ENCODE data around the gene ADAM8.

ADAM8 gene

DNA sequence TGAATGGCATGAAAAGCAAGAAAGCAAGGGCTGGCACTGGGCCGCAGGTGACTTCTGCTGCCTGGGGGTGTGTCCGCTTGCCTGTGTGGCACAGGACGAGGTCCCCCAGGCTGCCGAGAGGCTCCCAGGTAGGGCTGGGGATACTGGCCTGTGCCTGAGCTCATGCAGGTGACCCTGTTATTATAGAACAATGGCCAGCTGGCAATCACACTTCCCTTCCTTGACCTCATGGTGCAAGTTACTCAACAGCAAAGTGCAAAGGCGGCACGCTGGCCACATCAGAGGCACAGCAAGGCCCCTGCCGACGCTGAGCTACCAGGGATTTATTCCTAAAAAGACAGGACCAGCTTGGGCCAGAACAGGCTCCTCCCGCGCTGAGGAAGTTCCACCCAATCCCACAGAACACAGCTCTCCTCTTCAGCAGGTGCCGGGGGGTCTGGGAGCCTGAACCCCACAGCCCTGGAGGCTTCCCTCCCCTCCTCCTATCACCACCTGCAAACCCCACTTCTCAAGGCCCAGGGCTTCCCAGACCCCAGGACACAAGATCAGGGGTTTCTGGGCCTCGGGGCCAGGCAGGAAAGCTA is 1.4 kb upstream of the ADAM8 start:
- no peak overlapping the region for H3K4me3 ChIP-seq (ENCODE audit: low read depth, low read length)
- TF ChIP-seq, protein P1, sequence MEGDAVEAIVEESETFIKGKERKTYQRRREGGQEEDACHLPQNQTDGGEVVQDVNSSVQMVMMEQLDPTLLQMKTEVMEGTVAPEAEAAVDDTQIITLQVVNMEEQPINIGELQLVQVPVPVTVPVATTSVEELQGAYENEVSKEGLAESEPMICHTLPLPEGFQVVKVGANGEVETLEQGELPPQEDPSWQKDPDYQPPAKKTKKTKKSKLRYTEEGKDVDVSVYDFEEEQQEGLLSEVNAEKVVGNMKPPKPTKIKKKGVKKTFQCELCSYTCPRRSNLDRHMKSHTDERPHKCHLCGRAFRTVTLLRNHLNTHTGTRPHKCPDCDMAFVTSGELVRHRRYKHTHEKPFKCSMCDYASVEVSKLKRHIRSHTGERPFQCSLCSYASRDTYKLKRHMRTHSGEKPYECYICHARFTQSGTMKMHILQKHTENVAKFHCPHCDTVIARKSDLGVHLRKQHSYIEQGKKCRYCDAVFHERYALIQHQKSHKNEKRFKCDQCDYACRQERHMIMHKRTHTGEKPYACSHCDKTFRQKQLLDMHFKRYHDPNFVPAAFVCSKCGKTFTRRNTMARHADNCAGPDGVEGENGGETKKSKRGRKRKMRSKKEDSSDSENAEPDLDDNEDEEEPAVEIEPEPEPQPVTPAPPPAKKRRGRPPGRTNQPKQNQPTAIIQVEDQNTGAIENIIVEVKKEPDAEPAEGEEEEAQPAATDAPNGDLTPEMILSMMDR (IDR thresholded peaks at IDR 0.05; ENCODE audit: borderline replicate concordance, insufficient read depth, low read depth, low read length), result no peak

- TF ChIP-seq, protein P1 (IDR thresholded peaks at IDR 0.05; ENCODE audit: borderline replicate concordance, insufficient read depth, low read depth, low read length), result 0 out of 2 replicates have a peak, but pooled peaks have one; percentile 0
- H3K4me3 ChIP-seq (ENCODE audit: low read depth, low read length), result no peak overlapping the region
Observed at GRCh38 chr10:133277277-133277992, 767 bp upstream of the ADAM8 start.

DNA sequence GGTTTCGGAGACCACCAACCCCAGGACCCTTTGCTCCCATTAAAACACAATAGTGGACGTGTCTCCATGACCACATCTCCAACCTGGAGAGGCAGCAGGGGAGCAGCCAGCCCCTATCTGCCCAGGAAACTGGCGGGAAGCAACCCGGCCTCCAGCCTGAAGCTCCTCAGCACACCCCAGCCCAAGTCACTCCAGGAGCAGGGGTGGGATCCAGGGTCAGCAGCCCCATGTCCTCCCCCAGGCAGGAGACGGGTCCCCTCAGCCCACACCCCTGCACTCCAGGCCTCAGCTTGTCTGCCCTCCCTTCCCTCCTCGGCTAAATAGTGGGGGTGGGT is 601 bp downstream of the ADAM8 start:
- H3K4me3 ChIP-seq (ENCODE audit: low read depth, low read length), result peak overlapping the region; percentile 93
- TF ChIP-seq, protein P1 (IDR thresholded peaks at IDR 0.05; ENCODE audit: borderline replicate concordance, insufficient read depth, low read depth, low read length), result no peak

DNA sequence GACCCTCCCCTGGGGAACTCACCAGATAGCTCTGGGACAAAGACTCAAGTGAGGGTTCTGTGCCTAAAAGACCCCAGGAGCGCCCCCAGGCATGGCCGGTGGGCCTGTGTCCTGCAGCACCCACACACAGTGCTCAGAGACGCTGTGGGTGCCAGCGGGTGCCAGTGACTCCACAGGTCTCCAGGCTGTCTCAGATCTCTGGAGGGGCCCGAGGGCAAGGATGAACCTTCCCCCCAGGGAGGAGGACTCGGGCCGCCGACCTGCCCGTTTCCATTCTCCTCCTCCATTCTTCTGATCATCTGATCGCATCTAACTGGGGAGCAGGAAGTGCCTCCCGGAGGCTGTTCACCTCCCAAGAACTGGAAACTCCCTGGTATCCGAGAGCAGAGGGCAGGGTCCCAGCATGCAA is 980 bp downstream of the ADAM8 start:
- peak overlapping the region; percentile 93 for H3K4me3 ChIP-seq (ENCODE audit: low read depth, low read length)
- TF ChIP-seq, protein P1 (IDR thresholded peaks at IDR 0.05; ENCODE audit: borderline replicate concordance, insufficient read depth, low read depth, low read length), result peak; percentile 72

DNA sequence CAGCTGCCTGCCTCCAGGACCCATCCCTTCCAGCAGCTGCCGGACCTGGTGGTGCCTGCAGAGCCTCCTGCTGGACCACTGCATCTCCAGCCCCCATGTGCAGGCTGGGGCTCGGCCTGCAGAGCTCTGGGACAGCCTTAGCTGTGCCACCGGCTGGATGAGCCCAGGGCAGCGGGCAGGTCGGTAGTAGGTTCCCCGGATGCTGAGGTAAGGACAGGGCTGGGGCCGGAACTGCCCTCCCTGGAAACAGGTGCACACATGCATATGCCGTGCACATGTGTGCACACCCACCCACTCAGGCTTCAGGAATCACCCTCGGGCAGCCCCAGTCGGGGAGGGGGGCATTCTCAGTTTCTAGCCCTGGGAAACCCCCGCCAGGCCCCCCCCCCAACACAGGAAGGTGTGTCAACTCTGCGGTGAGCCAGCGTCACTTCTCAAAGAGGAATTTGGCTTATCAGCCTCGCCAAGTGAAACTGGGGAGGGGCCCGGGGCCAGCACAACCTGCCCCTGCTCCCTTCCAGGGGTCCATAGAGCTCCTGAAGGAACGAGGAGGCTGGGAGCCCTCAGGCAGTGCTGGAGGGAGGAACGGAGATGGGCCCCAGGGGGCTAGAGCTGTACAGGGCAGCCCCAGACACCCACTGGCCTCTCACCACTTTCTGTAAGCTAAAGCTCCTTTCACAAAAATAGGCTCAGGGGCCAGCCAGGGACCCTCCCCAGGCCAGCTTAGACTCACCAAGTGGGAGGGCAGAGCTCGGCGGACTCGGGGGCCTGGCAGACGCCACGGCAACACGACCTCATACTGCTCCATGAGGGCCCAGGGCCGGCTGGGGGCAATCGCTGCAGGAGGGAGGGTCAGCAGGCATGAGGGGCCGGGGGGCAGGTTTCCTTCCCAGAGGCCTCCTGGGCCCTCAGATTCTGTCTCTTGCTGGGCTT is 1.7 kb downstream of the ADAM8 start:
- TF ChIP-seq, protein P1 (IDR thresholded peaks at IDR 0.05; ENCODE audit: borderline replicate concordance, insufficient read depth, low read depth, low read length), result 0 out of 2 replicates have a peak, but pooled peaks have one; percentile 6
- peak overlapping the region; percentile 93 for H3K4me3 ChIP-seq (ENCODE audit: low read depth, low read length)

DNA sequence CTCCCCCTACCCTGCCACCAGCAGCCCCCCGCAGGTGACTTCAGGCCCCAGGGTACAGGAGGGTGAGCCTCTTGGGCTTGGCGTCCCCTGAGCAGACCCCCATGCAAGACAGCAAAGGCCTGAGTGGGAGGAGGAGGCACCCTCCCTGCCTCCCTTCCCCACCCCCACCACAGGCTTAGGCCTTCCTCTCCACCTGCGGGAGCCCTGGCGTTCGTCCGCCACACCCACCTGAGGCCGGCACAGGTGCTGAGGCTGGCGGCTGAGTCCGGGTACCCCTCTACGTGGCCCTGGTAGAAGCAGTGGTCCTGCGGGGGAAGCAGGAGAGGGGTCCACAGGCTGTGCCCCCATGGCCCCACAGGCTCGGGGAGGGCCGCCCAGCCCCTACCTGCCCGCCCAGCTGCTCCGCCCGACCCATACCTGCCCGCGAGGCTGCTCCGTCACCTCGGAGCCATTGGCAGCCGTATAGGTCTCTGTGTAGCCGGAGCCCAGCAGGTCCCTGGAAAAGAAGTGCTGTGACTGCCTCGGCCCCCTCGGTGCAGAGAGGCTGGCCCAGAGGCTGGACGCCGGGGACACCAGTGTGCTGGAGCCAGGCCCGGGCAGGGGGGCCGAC is 3.0 kb downstream of the ADAM8 start:
- H3K4me3 ChIP-seq (ENCODE audit: low read depth, low read length), result no peak overlapping the region
- TF ChIP-seq, protein P1 (IDR thresholded peaks at IDR 0.05; ENCODE audit: borderline replicate concordance, insufficient read depth, low read depth, low read length), result no peak

Measured in GM12875 (cell line).